GM19324 (cell line): Measurements from ENCODE around the gene NEK11.
"Not testable (repeated sequence)": the region's sequence is repeated elsewhere in the genome, so short reads cannot be mapped to it uniquely, and the experiment has no call there.

ENCODE experiments used
- ATAC-seq: cut with Tn5 transposase; IDR thresholded peaks from one replicate; pipeline ENCODE4 v1.9.1; 2021; ENCODE audit warnings: mild to moderate bottlenecking, moderate library complexity; ENCODE audit not compliant: unreplicated experiment, low FRiP score

Gene NEK11

GRCh38 chr3:131349946-131350347 is 323.3 kb downstream of the NEK11 start:
- ATAC-seq: no peak

- no peak for ATAC-seq
Measured at GRCh38 chr3:131350506-131350905, 323.8 kb downstream of the NEK11 start.

DNA sequence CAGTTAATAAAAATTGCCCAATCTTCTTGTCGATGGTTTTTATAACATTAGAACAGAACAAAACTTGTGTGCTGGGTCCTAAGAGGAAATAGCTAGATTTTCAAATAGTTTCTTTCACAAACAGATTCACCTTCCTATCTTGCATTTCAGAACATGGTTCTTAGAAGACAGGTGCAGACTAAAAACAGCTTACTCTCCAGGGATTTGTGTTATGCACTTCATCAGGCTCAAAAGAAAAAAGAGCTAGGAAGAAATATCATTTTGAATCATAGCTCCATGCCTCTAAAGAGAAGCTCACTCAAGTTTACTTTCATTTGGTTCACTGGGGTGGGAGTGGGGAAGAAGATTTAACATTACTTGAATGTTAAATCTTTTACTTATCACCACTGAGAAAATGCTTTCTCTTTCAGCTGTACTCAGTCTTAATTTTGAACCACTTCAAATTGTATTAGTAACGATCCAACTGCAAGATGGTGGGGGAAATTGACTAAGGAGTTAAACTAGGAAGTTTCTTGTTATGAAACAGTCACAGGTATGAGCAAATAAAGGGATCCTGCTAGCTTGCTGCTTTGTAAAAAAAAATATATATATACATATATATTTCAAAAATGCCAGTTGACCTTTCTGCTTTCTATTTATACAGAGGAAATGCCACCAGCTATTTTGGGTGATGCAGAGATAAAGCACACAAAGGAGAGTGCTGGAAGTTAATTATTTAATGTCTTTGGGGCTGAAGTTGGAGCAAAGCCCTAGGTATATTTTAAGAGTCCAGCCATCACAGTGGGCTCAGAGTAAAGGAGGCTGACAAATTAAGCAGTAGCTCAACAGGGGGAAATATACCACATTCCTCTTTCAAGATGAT is 326.6 kb downstream of the NEK11 start:
- ATAC-seq: no peak

DNA sequence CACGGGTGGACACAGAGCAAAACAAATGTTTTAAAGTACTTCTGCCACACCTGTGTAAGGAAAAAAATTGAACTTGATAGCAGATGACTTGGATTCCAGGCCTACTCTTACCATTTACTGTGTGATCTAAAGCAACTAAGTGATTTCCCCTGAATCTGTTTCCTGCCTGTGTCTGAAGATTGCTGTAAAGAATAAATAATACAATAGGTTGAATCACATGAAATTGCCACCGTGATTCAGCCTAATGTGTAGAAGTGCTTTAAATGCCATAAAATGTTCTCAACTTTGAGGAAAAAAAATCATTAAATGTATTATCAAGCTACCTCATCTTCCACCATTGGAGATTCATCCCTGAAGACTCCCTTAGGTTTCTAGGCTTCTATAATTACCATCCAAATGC is 327.3 kb downstream of the NEK11 start:
- ATAC-seq: no peak

DNA sequence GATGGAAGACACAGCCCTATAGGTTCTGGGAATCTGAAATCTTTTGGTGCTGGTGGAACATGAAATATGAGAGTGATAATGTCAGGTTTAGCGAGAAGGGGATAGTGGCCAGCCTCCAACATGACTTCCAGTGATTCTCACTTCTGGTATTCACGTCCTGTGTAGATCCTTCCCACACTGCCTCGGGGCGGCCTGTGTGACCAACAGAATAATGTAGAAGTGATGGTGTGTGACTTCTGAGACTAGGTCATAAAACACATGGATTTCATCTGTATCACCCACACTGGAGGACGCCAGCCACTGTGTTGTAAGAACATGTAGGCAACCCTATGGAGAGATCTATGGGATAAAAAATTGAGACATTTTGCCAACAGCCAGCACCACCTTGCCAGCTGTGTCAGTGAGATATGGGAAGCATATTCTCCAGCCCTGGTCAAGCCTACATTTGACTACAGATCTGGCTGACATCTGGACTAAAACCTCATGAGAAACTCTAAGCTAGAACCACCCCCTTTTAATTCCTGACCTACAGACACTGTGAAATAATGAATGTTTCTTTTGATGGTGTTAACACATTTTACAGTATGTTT is 329.4 kb downstream of the NEK11 start:
- no peak for ATAC-seq

GRCh38 chr3:131357275-131357674 is 330.6 kb downstream of the NEK11 start:
- ATAC-seq: no peak

DNA sequence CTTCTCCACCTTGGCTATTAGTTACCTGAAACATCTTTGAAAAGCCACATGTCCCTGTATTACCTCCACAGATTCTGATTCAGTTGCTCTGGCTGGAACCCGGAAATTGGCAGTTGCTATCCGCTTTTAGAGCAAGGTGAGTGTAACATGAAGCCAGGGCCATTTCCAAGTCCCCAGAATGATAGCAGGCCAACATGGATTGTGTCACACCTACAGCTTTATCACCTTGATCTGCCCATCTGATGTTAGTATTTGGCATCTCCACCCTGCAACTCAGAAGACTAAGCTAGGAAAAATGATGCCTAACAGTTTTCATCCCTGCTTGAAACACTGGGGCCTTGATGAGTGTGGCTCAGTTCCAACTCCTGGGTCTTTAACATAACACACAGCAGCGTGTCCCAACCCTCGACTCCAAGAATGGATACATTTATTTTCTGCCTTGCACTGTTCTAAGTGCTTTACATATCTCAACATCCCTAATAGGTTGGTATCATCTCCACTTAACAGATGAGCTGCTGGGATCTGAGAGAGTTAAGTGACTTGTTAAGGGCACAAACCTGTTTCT is 333.6 kb downstream of the NEK11 start:
- ATAC-seq: no peak

DNA sequence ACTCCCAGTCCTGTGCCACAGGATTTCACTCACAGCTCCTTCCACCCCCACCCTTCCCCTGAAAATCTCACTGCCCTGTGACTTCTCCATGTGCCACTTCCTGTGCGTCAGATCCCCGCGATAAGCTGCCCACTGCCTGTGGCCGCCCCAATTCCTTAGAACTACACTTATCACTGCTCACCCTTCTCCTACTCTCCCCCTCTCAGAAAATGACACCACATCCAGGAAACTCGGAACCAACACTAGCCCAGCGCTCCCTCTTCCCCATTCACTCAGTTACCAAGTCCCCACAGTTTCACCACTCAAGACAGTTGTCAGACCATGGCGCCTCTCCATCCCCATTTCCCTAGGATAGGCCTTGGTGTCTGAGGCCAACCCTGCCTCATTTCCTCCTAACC is 334.4 kb downstream of the NEK11 start:
- not testable (repeated sequence) for ATAC-seq

DNA sequence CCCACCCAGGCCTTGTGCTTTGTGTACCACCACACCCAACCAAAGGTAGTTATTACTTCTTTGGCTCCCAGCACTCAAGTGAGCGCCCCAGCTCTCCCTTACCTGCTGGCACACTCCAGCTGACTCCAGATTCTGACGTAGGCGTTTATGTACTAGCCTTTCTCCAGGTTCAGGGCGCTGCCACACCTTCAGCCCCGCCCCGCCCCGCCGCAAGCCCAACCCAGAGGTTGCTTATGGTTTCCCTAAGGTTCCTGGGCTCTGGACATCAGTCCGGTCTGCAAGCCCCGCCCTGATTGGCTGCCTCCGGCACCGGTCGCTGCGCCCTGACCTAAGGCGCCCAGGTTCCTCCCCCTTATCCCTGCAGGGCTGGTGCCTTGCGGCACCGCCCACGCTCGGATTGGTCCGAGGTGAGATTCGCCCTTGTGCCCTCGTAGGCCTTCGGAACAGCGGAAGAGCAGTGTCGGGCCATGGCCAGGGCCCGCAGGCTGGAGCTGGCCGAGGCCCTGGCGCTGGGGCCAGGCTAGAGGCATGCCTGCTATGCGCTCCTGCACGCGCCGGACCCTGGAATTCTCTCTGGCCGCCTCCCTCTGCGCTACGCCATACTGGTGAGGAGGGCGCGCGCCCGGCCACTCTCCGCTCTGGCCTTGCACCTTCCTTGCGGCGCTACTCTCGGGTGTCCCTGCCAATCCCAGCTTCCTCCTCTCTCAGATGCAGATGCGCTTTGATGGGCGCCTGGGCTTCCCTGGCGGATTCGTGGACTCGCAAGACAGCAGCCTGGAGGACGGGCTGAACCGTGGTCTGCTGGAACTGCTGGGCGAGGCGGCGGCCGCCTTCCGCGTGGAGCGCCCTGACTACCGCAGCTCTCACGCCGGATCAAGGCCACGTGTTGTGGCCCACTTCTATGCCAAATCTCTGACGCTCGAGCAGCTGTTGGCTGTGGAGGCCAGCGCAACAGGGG is 335.1 kb downstream of the NEK11 start:
- no peak for ATAC-seq

DNA sequence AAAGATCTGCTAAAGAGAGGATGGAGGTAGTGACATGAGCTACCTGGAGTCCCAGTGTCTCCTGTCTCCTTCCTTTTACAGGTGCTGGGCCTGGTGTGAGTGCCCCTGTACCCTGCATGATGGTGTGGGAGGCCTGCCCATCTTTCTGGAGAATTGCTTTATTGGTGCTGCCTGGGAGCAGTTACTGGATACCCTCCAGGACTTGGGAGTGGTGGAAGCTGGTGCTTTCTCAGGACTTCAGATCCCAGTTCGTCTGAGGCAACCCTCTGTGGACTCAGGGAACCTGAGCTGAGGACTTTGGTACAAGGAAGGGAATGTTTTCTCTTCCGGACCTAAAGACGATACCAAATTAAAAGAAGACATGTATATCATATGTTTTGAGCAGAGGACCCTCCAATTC is 336.6 kb downstream of the NEK11 start:
- ATAC-seq: no peak

GRCh38 chr3:131370935-131371687 is 344.4 kb downstream of the NEK11 start:
- no peak for ATAC-seq

DNA sequence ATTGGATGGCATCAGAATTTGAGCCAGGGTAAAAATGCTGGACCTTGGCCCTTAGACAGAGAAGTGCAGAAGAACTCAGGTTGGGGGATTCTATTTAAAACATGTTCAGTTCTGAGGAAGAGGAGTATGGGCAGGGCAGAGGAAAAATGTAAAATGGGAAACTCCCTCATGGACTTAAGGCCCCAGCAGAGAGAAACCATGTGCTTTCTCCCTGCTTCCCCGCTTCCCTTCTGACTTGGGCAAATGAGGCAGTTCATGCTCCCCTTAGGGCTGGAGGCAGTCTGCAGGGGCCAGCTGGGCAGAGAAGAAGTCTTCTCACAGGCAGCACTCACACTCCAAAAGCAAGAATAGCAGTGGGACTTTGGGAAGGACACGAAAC is 345.0 kb downstream of the NEK11 start:
- ATAC-seq: no peak

DNA sequence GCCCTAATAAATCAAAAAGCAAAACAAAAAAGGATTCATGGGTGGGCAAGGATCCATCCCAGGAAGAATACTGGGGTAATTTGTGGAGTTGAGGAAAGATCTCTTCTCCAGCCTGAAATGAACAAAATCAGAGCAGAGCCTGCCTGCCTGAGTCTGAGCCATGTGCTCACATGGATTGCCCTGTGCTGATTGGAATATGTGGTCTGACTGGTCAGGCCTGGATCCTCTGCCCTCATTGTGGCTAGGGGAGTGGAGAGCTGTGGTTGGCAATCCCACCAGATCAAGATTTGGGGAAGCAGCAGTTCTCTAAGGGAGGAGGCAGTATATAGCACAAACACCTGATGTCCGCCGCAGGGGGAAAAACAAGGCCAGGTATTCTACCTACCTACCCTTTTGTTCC is 348.1 kb downstream of the NEK11 start:
- no peak for ATAC-seq

- peak; percentile 1 for ATAC-seq
Measured at GRCh38 chr3:131380821-131381444, 354.3 kb downstream of the NEK11 start.

GRCh38 chr3:131381445-131382291 is 355.0 kb downstream of the NEK11 start, which contains the start of gene NUDT16:
NUDT16 (plus strand) TSS chr3:131381774; CDS start chr3:131381805, 31 bp downstream.
- peak; percentile 99 for ATAC-seq

- no peak for ATAC-seq
Measured at GRCh38 chr3:131386429-131387165, 359.9 kb downstream of the NEK11 start.

DNA sequence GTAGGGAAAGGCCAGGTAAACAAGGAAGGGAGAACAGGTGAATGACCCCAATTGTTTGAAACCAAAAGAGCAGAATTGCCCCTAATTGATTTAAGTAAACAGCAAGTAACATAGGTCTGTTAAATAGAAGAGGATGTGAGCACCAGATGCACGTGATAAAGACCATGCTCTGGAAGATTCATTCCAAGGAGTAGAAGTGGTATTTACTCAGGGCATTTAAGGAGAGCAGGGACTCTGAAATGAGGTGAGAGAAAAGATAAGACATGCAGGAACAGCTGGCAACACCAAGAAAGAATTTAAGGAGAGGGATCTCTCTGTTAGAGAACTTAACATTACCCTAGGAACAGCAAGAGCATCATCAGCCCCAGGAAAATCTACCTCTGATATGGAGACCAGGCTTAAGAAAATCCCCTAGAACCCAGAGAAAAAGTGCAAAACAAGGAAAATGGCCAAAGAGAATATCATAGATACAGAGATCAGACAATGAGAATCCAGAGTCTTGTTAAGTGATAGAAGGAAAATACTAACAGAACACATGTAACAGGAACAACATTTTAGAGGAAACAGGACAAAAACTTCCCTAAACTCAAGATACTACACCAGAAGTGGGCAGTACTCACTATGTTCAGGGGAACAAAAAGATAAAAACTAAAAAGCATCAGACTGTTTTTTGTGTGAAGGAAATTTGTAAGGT is 361.3 kb downstream of the NEK11 start:
- no peak for ATAC-seq
